Mesendoderm (in vitro differentiated cells): ENCODE results near the gene SND1.

Source experiments
- DNase-seq: peaks from one replicate; pipeline ENCODE4 v3.0.0; 2013
- H2AK5ac ChIP-seq: 2 replicates; pipeline ENCODE4 v1.6.1; 2013; ENCODE audit warnings: low read length, inconsistent platforms
- H2BK120ac ChIP-seq: 2 replicates; pipeline ENCODE4 v1.6.1; 2013; ENCODE audit warnings: low read depth, mild to moderate bottlenecking, low read length, moderate library complexity, mixed read lengths
- H2BK15ac ChIP-seq: replicated peaks from 2 replicates; pipeline ENCODE4 v1.6.1; 2013; ENCODE audit warnings: low read depth, mild to moderate bottlenecking, moderate library complexity
- H2BK5ac ChIP-seq: 2 replicates; pipeline ENCODE4 v1.6.1; 2013; ENCODE audit warnings: low read length, inconsistent platforms
- H3K18ac ChIP-seq: 2 replicates; pipeline ENCODE4 v1.6.1; 2013; ENCODE audit warnings: mild to moderate bottlenecking, low read length, mixed read lengths
- H3K23ac ChIP-seq: one replicate; pipeline ENCODE4 v1.6.1; 2013; ENCODE audit warnings: low read length
- H3K27ac ChIP-seq: 2 replicates; pipeline ENCODE4 v1.5.1; 2013; ENCODE audit warnings: low read depth, mild to moderate bottlenecking, inconsistent platforms, low read length, moderate library complexity
- H3K27me3 ChIP-seq: 2 replicates; pipeline ENCODE4 v1.6.1; 2013; ENCODE audit warnings: low read length, control low read depth, mild to moderate bottlenecking, inconsistent platforms; ENCODE audit not compliant: insufficient read depth, poor library complexity
- H3K36me3 ChIP-seq: 2 replicates; pipeline ENCODE4 v1.6.1; 2013; ENCODE audit warnings: low read length, inconsistent platforms; ENCODE audit not compliant: control insufficient read depth, insufficient read depth
- H3K4ac ChIP-seq: one replicate; pipeline ENCODE4 v1.6.1; 2013; ENCODE audit warnings: low read depth, mild to moderate bottlenecking, low read length, moderate library complexity
- H3K4me1 ChIP-seq: 2 replicates; pipeline ENCODE4 v1.6.1; 2013; ENCODE audit warnings: low read depth, low read length, inconsistent platforms; ENCODE audit not compliant: control insufficient read depth
- H3K4me2 ChIP-seq: 2 replicates; pipeline ENCODE4 v1.6.1; 2013; ENCODE audit warnings: low read length
- H3K4me3 ChIP-seq: 2 replicates; pipeline ENCODE4 v1.5.1; 2013; ENCODE audit warnings: mild to moderate bottlenecking, low read length
- H3K56ac ChIP-seq: one replicate; pipeline ENCODE4 v1.6.1; 2013; ENCODE audit warnings: low read length
- H3K79me1 ChIP-seq: 2 replicates; pipeline ENCODE4 v1.6.1; 2013; ENCODE audit warnings: low read length, inconsistent platforms
- H3K79me2 ChIP-seq: 2 replicates; pipeline ENCODE4 v1.6.1; 2013; ENCODE audit warnings: mild to moderate bottlenecking, low read length; ENCODE audit not compliant: control insufficient read depth, insufficient read depth
- H3K9ac ChIP-seq: 2 replicates; pipeline ENCODE4 v1.6.1; 2013; ENCODE audit warnings: low read length, inconsistent platforms
- H4K5ac ChIP-seq: one replicate; pipeline ENCODE4 v1.6.1; 2013; ENCODE audit warnings: low read length
- H4K8ac ChIP-seq: one replicate; pipeline ENCODE4 v1.6.1; 2013; ENCODE audit warnings: low read depth, mild to moderate bottlenecking, control low read depth, low read length, moderate library complexity
- WGBS: extraction: QIAGEN DNeasy Blood & Tissue Kit; methylation state at CpG from one replicate; pipeline ENCODE4 v1.1.7; 2013; ENCODE audit warnings: low lambda C conversion rate, missing lambda C conversion rate; ENCODE audit not compliant: insufficient coverage; ENCODE audit errors: extremely low coverage; 5-methylcytosine and 5-hydroxymethylcytosine counted together

Gene SND1

DNA sequence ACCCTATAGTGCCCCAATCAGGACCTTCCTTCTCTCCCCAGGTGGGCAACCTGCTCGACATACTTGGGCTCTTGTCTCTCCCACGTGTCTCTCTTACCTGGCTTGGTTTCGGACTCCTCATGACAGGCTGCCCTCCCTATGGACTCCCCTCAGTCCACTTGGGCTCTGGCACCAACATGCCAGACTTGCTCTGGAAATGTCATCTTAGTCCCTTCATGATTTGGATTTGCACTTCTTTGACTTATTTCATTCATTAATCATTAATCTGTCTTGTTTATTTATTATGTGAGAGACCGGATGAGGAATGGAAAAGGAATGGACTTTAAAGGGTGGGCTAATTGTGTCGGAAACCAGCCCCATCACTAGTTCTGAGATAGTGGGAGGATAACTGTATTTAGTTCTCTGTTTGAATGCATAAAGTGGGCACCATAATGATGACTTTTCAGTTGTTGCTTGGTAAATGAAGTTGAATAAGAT lies 108.0 kb downstream of the SND1 start:
- no peaks in the 10 kb centered on the region for H3K27me3 ChIP-seq
- H3K4me3 ChIP-seq: no peak overlapping the region
- no peak overlapping the region for H3K56ac ChIP-seq
- H3K36me3 ChIP-seq: no peaks in the 10 kb centered on the region
- no CpG with 5 or more reads among the region's 5 CpGs for WGBS
- no peak overlapping the region for H3K9ac ChIP-seq
- H3K4me2 ChIP-seq: no peak overlapping the region
- no peak overlapping the region for H2BK15ac ChIP-seq
- H3K18ac ChIP-seq: no peak overlapping the region
- H3K27ac ChIP-seq: no peak overlapping the region
- H2BK120ac ChIP-seq: no peak overlapping the region
- H3K23ac ChIP-seq: no peak overlapping the region
- peaks cover 7% of the 10 kb centered on the region for H3K4me1 ChIP-seq
- H4K8ac ChIP-seq: no peak overlapping the region
- no peak overlapping the region for H4K5ac ChIP-seq
- no peak overlapping the region for H3K4ac ChIP-seq
- no peak overlapping the region for H2AK5ac ChIP-seq
- no peak overlapping the region for H2BK5ac ChIP-seq
- peaks cover 14% of the 10 kb centered on the region for H3K79me1 ChIP-seq
- peaks cover 17% of the 10 kb centered on the region for H3K79me2 ChIP-seq
- no peak for DNase-seq

DNA sequence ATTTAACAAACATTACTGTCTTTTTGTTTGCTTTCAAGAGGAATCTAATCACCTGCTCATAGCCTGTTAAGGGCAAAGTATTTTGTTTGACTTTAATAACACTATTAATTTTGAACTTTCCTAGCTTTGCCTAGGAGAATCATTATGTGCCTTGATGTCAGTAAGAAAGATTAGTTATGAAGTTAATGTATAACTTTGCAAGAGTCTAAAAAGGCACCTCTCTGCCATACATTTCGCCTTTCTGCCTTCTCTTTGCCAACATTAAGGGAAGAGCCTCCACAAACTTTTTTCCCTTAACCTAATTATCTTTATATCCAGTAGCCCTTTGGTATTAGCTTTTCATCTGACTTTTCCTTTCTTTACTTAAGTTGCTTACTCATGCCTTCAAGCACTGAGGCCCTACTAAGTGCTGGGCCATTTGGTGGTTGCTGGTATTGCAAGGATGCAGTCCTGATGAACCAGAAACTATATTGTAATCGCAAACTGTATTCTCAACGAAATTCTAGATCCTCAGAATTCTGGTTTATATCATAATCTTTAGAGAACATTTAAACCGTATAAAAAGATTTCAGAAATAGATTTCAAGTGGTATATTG lies 108.5 kb downstream of the SND1 start:
- no peak overlapping the region for H3K9ac ChIP-seq
- no peak for DNase-seq
- no peak overlapping the region for H4K5ac ChIP-seq
- no peak overlapping the region for H3K4me3 ChIP-seq
- peaks cover 2% of the 10 kb centered on the region for H3K4me1 ChIP-seq
- H3K36me3 ChIP-seq: no peaks in the 10 kb centered on the region
- peaks cover 15% of the 10 kb centered on the region for H3K79me2 ChIP-seq
- H4K8ac ChIP-seq: no peak overlapping the region
- H2BK5ac ChIP-seq: no peak overlapping the region
- no peak overlapping the region for H2AK5ac ChIP-seq
- no CpG with 5 or more reads among the region's 4 CpGs for WGBS
- H3K27ac ChIP-seq: no peak overlapping the region
- H3K27me3 ChIP-seq: no peaks in the 10 kb centered on the region
- H3K18ac ChIP-seq: no peak overlapping the region
- no peak overlapping the region for H3K4me2 ChIP-seq
- H3K23ac ChIP-seq: no peak overlapping the region
- no peak overlapping the region for H3K56ac ChIP-seq
- no peak overlapping the region for H3K4ac ChIP-seq
- no peak overlapping the region for H2BK120ac ChIP-seq
- H3K79me1 ChIP-seq: peaks cover 14% of the 10 kb centered on the region
- H2BK15ac ChIP-seq: no peak overlapping the region

DNA sequence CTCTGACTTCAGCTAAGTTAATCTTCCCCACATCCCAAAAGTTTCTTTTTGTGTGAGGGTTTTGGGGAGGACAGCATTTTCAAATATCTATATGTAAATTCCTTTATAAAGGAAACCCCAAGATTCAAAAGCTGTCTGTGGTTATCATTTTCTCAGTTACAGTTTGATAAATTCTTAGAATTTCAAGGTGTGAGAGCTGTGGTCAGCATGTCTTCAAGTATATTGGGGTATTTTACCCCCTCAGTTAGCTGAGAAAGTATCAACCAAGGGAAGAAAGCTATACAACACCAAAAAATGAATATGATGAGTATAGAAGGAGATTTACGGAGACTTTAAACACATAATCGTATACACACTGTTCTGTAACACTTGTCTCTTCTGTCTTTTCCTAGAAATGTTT lies 109.2 kb downstream of the SND1 start:
- Histone ChIP-seq H3K36me3 (no peaks in the 10 kb centered on the region), H3K27me3 (no peaks in the 10 kb centered on the region), H3K4me3 (no peak overlapping the region), H3K18ac (no peak overlapping the region), H3K4me2 (no peak overlapping the region), H3K4me1 (peaks cover 2% of the 10 kb centered on the region), H2BK120ac (no peak overlapping the region), H3K79me1 (peaks cover 16% of the 10 kb centered on the region), H3K79me2 (peaks cover 17% of the 10 kb centered on the region), H2AK5ac (no peak overlapping the region), H3K4ac (no peak overlapping the region), H2BK15ac (no peak overlapping the region), H4K5ac (no peak overlapping the region), H3K27ac (no peak overlapping the region), H3K56ac (no peak overlapping the region), H2BK5ac (no peak overlapping the region), H4K8ac (no peak overlapping the region), H3K9ac (no peak overlapping the region), H3K23ac (no peak overlapping the region)
- no CpG with 5 or more reads among the region's 2 CpGs for WGBS
- DNase-seq: no peak

DNA sequence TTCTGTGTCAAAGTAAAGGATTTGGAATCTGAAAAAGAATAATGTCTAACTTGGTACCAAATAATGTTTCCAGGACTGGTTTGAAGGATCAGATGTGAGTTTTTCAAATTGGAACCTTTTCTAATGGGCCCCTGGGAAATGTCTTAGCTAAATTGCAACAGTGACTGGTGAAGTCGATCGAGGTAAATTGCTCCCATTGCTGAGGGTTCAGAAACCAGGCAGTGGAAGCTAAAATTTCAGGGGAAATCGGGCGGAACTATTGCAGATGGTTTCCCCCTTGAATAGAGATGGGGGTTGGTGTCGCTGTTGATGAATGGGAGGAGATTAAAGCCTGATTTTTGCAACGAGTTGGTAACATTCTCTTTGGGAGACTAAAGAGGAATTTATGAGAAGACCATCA lies 112.7 kb downstream of the SND1 start:
- no peak overlapping the region for H3K4me3 ChIP-seq
- H3K4me1 ChIP-seq: peaks cover 14% of the 10 kb centered on the region
- WGBS: no CpG with 5 or more reads among the region's 6 CpGs
- H2BK15ac ChIP-seq: no peak overlapping the region
- H4K8ac ChIP-seq: no peak overlapping the region
- no peaks in the 10 kb centered on the region for H3K36me3 ChIP-seq
- H3K79me2 ChIP-seq: peaks cover 17% of the 10 kb centered on the region
- H2BK5ac ChIP-seq: no peak overlapping the region
- H3K27me3 ChIP-seq: no peaks in the 10 kb centered on the region
- no peak for DNase-seq
- H4K5ac ChIP-seq: no peak overlapping the region
- H3K18ac ChIP-seq: no peak overlapping the region
- H2BK120ac ChIP-seq: no peak overlapping the region
- no peak overlapping the region for H3K27ac ChIP-seq
- H2AK5ac ChIP-seq: no peak overlapping the region
- no peak overlapping the region for H3K56ac ChIP-seq
- H3K4me2 ChIP-seq: no peak overlapping the region
- no peak overlapping the region for H3K4ac ChIP-seq
- H3K79me1 ChIP-seq: peaks cover 16% of the 10 kb centered on the region
- H3K9ac ChIP-seq: no peak overlapping the region
- H3K23ac ChIP-seq: no peak overlapping the region

DNA sequence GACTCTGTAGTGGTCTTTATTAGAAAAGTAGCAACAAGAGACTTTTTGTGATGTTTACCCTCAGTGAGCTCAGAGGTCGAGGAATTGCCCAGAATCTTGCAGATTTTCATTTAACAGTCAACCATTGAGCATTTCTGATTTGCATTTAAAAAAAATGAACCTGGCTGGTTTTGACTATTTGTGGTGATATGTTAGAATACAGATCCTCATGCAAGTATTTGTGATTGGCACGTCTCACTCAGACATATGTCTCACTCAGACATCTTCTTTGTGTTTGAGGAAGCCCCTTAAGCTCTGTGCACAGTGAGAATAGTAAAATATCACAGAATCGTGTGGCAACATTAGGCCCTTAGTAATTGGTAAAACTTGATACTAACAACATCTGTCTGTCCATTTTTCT lies 113.2 kb downstream of the SND1 start:
- H3K4me2 ChIP-seq: no peak overlapping the region
- H3K4me3 ChIP-seq: no peak overlapping the region
- H3K79me2 ChIP-seq: peaks cover 18% of the 10 kb centered on the region
- H3K36me3 ChIP-seq: no peaks in the 10 kb centered on the region
- no peak overlapping the region for H2BK120ac ChIP-seq
- H3K18ac ChIP-seq: no peak overlapping the region
- no peak overlapping the region for H3K9ac ChIP-seq
- H4K5ac ChIP-seq: no peak overlapping the region
- H3K4ac ChIP-seq: no peak overlapping the region
- H2AK5ac ChIP-seq: no peak overlapping the region
- peaks cover 15% of the 10 kb centered on the region for H3K4me1 ChIP-seq
- H3K79me1 ChIP-seq: peaks cover 16% of the 10 kb centered on the region
- H3K56ac ChIP-seq: no peak overlapping the region
- H3K23ac ChIP-seq: no peak overlapping the region
- H2BK15ac ChIP-seq: no peak overlapping the region
- WGBS: no CpG with 5 or more reads among the region's 3 CpGs
- no peaks in the 10 kb centered on the region for H3K27me3 ChIP-seq
- H4K8ac ChIP-seq: no peak overlapping the region
- H2BK5ac ChIP-seq: no peak overlapping the region
- no peak for DNase-seq
- H3K27ac ChIP-seq: no peak overlapping the region

DNA sequence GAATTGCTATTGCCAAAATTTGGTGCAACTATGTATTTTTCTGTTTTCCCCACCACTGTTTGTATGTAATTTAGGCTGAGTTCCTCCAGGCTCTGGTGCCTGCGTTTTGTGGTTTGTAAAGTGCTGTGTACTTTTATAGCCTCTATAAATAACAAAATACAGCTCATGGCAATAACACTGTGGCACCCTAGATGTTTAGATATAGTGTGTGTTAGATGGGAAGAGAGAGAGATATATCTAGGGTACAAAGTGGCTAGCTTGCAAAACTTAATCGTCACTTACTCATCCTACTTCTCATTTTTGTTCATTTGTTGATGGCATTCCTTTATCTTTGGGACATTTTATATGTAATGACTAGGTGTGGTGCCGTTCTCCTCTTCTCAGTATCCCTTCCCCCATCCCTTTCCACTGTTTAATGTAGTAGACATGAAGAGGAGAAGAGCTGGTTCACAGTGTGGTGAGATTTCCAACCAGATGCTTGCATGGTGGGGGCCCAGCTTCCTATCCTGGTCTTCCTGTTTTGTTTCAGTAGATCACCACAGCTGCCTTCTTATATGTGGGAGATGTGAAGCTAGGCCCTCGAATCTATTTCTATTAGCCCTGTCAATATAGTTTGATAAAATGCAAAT lies 115.0 kb downstream of the SND1 start:
- Histone ChIP-seq H3K27me3 (no peaks in the 10 kb centered on the region), H3K4me2 (no peak overlapping the region), H3K36me3 (no peaks in the 10 kb centered on the region), H3K4ac (no peak overlapping the region), H3K23ac (no peak overlapping the region), H3K4me3 (no peak overlapping the region), H2BK5ac (no peak overlapping the region), H4K5ac (no peak overlapping the region), H4K8ac (no peak overlapping the region), H3K79me1 (peaks cover 22% of the 10 kb centered on the region), H3K9ac (no peak overlapping the region), H3K27ac (no peak overlapping the region), H3K56ac (no peak overlapping the region), H3K79me2 (peaks cover 21% of the 10 kb centered on the region), H3K4me1 (peaks cover 15% of the 10 kb centered on the region), H3K18ac (no peak overlapping the region), H2BK120ac (no peak overlapping the region), H2AK5ac (no peak overlapping the region), H2BK15ac (no peak overlapping the region)
- DNase-seq: no peak
- no CpG with 5 or more reads among the region's 4 CpGs for WGBS
